HepG2 (cell line): ENCODE results near the gene SRXN1. TPM values are rescaled to one million over a fixed set of nuclear protein-coding genes. Genes with fewer than 3 reads are reported as not detected.

Experiments used
- DR1 ChIP-seq: sonication (generic); formaldehyde crosslinking; IDR thresholded peaks from 2 replicates; pipeline ENCODE4 v1.8.0; 2021; ENCODE audit warnings: mild to moderate bottlenecking, missing genetic modification reagents, inconsistent platforms
- FOXO1 ChIP-seq: sonication (generic); formaldehyde crosslinking; IDR thresholded peaks from 2 replicates; pipeline ENCODE4 v1.4.0; 2020; ENCODE audit warnings: missing genetic modification reagents
- KLF16 ChIP-seq, 2 experiments: sonication (generic) in 1 of 2; formaldehyde crosslinking in 1 of 2; IDR thresholded peaks; 2 replicates each; pipeline versions ENCODE4 v1.6.1 to v1.8.0; 2016 to 2023; ENCODE audit warnings: missing genetic modification reagents in 2 of 2, missing compliant biosample characterization in 1 of 2
- SNAI1 ChIP-seq: sonication (generic); formaldehyde crosslinking; IDR thresholded peaks from 2 replicates; pipeline ENCODE4 v1.5.0; 2020; ENCODE audit warnings: mild to moderate bottlenecking, missing genetic modification reagents, borderline replicate concordance
- THAP11 ChIP-seq: IDR thresholded peaks from 2 replicates; pipeline ENCODE4 v1.6.1; 2016; ENCODE audit warnings: missing biosample characterization, missing genetic modification reagents
- ZBTB38 ChIP-seq: sonication (generic); formaldehyde crosslinking; IDR thresholded peaks from 2 replicates; pipeline ENCODE4 v1.5.1; 2020; ENCODE audit warnings: mild to moderate bottlenecking, missing genetic modification reagents
- ZBTB7B ChIP-seq: sonication (generic); formaldehyde crosslinking; IDR thresholded peaks from 2 replicates; pipeline ENCODE4 v1.4.0; 2020; ENCODE audit warnings: missing genetic modification reagents
- ZNF496 ChIP-seq: sonication (generic); formaldehyde crosslinking; IDR thresholded peaks from 2 replicates; pipeline ENCODE4 v1.8.1; 2023; ENCODE audit warnings: mild to moderate bottlenecking, moderate library complexity, missing genetic modification reagents; ENCODE audit not compliant: insufficient replicate concordance
- ZNF530 ChIP-seq: sonication (generic); formaldehyde crosslinking; IDR thresholded peaks from 2 replicates; pipeline ENCODE4 v1.5.0; 2020; ENCODE audit warnings: low read depth, mild to moderate bottlenecking, missing genetic modification reagents
- ZNF703 ChIP-seq: sonication (generic); formaldehyde crosslinking; IDR thresholded peaks from 2 replicates; pipeline ENCODE4 v1.5.1; 2020; ENCODE audit warnings: missing genetic modification reagents, mild to moderate bottlenecking, moderate library complexity, borderline replicate concordance
- ZNF747 ChIP-seq: sonication (generic); formaldehyde crosslinking; IDR thresholded peaks from 2 replicates; pipeline ENCODE4 v1.8.1; 2023; ENCODE audit warnings: missing genetic modification reagents, mild to moderate bottlenecking, borderline replicate concordance
- polyA plus RNA-seq, 8 experiments: library from polyadenylated mRNA; depleted of rRNA in 3 of 8; stranded (reverse) in 7 of 8; unstranded in 1 of 8; fragments of >200 nt; fragmentation: Illumina TruSeq in 4 of 8; extraction: Trizol in 4 of 8; gene quantifications; 2 replicates each; pipeline versions ENCODE4 v1.2.1 to v1.2.3, GENCODE V29; 2011 to 2016; ENCODE audit warnings: low read depth in 4 of 8, missing spikeins in 1 of 8, mixed read lengths in 1 of 8; ENCODE audit not compliant: insufficient read depth in 1 of 8
- total RNA-seq, 5 experiments: library from RNA; depleted of rRNA; stranded (reverse); fragments of >200 nt; fragmentation: Illumina TruSeq; extraction: Trizol; gene quantifications; 2 replicates each; pipeline ENCODE4 v1.2.3, GENCODE V29; 2016; ENCODE audit warnings: low read depth in 1 of 5
- TF ChIP-seq, protein P1 (sequence below): sonication (generic); formaldehyde crosslinking; IDR thresholded peaks from 2 replicates; pipeline ENCODE4 v1.4.0; 2020; ENCODE audit warnings: missing genetic modification reagents
- TF ChIP-seq, protein P2 (sequence below): IDR thresholded peaks from 2 replicates; pipeline ENCODE4 v1.6.1; 2016; ENCODE audit warnings: missing genetic modification reagents, missing compliant biosample characterization
- TF ChIP-seq, protein P3 (sequence below): sonication (generic); formaldehyde crosslinking; IDR thresholded peaks from 2 replicates; pipeline ENCODE4 v1.4.0; 2020; ENCODE audit warnings: mild to moderate bottlenecking, missing genetic modification reagents

The SRXN1 gene
- total and polyA plus RNA-seq, 2 of the 13 experiments (the other 11 are each of a cell fraction or from before 2014, with no cell fraction given) = 29.9 to 87.7 TPM

DNA sequence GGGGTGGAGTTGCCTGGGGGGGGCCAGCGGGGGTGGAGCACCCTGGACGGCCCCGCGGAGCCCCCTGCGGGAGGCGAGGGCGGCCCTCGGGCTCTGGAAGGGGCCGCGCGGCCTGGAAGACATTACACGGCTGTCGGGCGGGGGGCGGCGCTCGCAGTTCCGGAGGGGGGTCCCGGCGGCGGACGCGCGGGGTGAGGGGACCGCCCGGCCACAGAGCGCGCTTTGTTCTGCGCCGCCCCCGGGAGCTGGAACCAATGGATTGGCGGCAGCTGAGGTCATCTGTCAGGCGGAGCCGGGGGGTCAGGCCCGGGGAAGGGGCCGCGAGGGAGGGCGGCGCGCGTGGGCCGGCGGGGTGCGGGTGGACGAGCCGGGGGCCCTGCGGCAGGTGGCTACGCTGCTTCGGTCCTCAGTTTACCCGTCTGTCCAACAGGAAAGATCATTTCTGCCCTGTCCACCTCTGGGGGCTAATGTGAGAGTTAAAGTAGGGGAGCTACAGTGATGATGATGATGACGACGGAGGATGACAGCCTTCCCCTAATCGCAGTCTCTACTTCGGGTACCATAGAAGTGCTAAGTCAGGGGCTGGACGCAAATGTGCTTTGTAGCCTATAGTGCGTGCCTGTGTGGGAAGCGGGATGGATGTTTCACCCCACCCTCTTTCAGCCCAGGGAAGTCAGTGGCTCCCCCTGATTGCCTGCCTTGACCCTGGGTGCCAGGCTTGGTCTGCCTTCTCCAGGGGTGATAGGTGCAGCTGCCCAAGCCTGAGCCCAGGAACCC lies 10.4 kb downstream of the SRXN1 start (continued):
- TF ChIP-seq, protein P1, sequence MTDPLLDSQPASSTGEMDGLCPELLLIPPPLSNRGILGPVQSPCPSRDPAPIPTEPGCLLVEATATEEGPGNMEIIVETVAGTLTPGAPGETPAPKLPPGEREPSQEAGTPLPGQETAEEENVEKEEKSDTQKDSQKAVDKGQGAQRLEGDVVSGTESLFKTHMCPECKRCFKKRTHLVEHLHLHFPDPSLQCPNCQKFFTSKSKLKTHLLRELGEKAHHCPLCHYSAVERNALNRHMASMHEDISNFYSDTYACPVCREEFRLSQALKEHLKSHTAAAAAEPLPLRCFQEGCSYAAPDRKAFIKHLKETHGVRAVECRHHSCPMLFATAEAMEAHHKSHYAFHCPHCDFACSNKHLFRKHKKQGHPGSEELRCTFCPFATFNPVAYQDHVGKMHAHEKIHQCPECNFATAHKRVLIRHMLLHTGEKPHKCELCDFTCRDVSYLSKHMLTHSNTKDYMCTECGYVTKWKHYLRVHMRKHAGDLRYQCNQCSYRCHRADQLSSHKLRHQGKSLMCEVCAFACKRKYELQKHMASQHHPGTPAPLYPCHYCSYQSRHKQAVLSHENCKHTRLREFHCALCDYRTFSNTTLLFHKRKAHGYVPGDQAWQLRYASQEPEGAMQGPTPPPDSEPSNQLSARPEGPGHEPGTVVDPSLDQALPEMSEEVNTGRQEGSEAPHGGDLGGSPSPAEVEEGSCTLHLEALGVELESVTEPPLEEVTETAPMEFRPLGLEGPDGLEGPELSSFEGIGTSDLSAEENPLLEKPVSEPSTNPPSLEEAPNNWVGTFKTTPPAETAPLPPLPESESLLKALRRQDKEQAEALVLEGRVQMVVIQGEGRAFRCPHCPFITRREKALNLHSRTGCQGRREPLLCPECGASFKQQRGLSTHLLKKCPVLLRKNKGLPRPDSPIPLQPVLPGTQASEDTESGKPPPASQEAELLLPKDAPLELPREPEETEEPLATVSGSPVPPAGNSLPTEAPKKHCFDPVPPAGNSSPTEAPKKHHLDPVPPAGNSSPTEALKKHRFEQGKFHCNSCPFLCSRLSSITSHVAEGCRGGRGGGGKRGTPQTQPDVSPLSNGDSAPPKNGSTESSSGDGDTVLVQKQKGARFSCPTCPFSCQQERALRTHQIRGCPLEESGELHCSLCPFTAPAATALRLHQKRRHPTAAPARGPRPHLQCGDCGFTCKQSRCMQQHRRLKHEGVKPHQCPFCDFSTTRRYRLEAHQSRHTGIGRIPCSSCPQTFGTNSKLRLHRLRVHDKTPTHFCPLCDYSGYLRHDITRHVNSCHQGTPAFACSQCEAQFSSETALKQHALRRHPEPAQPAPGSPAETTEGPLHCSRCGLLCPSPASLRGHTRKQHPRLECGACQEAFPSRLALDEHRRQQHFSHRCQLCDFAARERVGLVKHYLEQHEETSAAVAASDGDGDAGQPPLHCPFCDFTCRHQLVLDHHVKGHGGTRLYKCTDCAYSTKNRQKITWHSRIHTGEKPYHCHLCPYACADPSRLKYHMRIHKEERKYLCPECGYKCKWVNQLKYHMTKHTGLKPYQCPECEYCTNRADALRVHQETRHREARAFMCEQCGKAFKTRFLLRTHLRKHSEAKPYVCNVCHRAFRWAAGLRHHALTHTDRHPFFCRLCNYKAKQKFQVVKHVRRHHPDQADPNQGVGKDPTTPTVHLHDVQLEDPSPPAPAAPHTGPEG (CRISPR knock-in tag) = no peak
- TF ChIP-seq KLF16 (CRISPR knock-in tag; IDR thresholded peaks at IDR 0.05) = peak in 1 of 2 experiments; percentile 23; a peak in 1 of 4 replicates
- TF ChIP-seq, protein P2, sequence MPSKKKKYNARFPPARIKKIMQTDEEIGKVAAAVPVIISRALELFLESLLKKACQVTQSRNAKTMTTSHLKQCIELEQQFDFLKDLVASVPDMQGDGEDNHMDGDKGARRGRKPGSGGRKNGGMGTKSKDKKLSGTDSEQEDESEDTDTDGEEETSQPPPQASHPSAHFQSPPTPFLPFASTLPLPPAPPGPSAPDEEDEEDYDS (CRISPR knock-in tag) = peak; percentile 52; the same call in 1 of the 2 replicates
- TF ChIP-seq, protein P3, sequence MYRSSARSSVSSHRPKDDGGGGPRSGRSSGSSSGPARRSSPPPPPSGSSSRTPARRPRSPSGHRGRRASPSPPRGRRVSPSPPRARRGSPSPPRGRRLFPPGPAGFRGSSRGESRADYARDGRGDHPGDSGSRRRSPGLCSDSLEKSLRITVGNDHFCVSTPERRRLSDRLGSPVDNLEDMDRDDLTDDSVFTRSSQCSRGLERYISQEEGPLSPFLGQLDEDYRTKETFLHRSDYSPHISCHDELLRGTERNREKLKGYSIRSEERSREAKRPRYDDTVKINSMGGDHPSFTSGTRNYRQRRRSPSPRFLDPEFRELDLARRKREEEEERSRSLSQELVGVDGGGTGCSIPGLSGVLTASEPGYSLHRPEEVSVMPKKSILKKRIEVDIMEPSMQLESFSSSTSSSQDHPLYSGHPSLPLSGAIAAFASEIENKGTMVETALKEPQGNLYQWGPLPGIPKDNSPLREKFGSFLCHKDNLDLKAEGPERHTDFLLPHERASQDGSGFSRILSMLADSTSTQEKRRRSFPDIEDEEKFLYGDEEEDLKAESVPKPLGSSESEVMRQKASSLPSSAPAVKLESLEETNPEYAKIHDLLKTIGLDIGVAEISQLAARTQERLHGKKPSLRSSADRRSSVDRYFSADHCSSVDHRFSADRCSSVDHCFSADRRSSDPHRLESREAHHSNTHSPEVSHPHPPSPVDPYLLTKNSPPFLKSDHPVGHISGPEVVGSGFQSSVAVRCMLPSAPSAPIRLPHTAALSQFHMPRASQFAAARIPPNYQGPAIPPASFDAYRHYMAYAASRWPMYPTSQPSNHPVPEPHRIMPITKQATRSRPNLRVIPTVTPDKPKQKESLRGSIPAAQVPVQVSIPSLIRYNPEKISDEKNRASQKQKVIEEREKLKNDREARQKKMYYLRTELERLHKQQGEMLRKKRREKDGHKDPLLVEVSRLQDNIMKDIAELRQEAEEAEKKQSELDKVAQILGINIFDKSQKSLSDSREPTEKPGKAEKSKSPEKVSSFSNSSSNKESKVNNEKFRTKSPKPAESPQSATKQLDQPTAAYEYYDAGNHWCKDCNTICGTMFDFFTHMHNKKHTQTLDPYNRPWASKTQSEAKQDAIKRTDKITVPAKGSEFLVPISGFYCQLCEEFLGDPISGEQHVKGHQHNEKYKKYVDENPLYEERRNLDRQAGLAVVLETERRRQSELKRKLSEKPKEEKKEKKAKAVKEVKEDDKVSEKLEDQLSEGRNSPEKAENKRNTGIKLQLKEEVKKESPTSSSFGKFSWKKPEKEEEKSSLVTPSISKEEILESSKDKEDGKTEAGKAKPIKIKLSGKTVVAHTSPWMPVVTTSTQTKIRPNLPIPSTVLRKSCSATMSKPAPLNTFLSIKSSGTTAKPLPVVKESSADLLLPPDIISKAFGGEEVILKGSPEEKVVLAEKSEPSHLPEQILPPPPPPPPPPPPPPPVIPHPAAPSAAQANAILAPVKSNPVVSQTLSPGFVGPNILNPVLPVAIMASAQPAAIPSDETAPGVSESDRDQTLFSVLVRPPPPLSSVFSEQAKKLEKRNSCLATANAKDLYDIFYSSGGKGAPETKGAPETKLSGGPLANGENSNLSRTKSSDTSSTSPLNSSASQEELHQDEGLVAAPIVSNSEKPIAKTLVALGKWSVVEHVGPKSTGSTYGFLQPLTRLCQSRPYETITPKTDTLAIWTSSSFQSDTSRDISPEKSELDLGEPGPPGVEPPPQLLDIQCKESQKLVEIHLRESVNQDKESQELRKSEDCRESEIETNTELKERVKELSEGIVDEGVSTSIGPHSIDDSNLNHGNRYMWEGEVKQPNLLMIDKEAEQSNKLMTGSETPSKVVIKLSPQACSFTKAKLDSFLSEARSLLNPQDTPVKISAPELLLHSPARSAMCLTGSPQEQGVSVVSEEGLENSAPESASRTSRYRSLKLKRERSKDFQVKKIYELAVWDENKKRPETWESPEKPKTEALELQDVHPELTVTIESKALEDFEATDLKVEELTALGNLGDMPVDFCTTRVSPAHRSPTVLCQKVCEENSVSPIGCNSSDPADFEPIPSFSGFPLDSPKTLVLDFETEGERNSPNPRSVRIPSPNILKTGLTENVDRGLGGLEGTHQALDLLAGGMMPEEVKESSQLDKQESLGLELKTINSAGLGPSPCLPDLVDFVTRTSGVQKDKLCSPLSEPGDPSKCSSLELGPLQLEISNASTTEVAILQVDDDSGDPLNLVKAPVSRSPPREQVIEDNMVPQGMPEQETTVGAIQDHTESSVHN (CRISPR knock-in tag) = no peak
- TF ChIP-seq SNAI1 (CRISPR knock-in tag) = no peak
- TF ChIP-seq ZBTB7B (CRISPR knock-in tag) = peak; percentile 99
- TF ChIP-seq ZNF703 (CRISPR knock-in tag) = no peak
- no peak for TF ChIP-seq DR1
- no peak for TF ChIP-seq ZNF496 (CRISPR knock-in tag)
- 0 out of 2 replicates have a peak, but pooled peaks have one; percentile 39 for TF ChIP-seq FOXO1 (CRISPR knock-in tag)
- no peak for TF ChIP-seq ZBTB38 (CRISPR knock-in tag)
- TF ChIP-seq ZNF530 (CRISPR knock-in tag) = no peak
- no peak for TF ChIP-seq ZNF747 (CRISPR knock-in tag)
- TF ChIP-seq THAP11 (CRISPR knock-in tag) = peak; percentile 70; the same call in 1 of the 2 replicates
